Ovary (tissue), 3 donors: ENCODE measurements around the gene RAPGEF4.

Experiments
- EP300 ChIP-seq: sonication (generic); formaldehyde crosslinking; IDR thresholded peaks from one replicate; pipeline ENCODE4 v1.6.1; 2017; ENCODE audit warnings: antibody characterized with exemption
- TF ChIP-seq, protein P1 (sequence below), 3 donors: fragments of 450-650 bp in 2 of 3; fragments of 200-600 bp in 1 of 3; IDR thresholded peaks; one replicate each; pipeline versions ENCODE4 v1.5.1 to v1.8.0; 2016 to 2022; ENCODE audit warnings: antibody characterized with exemption in 3 of 3, mild to moderate bottlenecking in 1 of 3
- donor health status: DM: no; HTN: no; CAD: no.

DNA sequence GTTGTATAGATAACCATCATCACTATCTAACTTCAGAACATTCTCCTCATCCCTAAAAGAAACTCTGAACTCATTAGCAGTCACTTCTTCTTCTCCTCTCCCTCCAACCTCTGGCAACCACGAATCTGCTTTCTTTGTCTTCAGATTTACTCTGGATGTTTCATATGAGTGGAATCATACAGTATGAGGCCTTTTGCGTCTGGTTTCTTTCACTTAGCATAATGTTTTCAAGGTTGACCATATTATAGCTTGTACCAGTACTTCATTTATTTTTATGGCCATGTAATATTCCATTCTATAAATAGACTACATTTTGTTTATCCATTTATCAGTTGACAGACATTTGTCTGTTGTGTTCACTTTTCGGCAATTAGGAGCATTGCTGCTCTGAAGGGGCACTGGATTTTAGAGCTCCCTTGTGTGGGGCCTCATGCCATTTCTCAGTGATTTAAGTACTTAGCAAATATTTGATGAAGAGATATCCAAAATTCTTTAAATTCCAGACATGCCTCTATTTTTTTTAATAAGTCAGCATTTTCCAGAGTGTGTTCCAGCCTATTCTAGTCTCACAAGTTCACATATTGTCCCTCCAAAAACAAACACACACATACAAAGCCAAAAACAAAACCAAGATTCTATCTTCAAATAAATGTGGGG lies 317.5 kb downstream of the RAPGEF4 start:
- TF ChIP-seq, protein P1, sequence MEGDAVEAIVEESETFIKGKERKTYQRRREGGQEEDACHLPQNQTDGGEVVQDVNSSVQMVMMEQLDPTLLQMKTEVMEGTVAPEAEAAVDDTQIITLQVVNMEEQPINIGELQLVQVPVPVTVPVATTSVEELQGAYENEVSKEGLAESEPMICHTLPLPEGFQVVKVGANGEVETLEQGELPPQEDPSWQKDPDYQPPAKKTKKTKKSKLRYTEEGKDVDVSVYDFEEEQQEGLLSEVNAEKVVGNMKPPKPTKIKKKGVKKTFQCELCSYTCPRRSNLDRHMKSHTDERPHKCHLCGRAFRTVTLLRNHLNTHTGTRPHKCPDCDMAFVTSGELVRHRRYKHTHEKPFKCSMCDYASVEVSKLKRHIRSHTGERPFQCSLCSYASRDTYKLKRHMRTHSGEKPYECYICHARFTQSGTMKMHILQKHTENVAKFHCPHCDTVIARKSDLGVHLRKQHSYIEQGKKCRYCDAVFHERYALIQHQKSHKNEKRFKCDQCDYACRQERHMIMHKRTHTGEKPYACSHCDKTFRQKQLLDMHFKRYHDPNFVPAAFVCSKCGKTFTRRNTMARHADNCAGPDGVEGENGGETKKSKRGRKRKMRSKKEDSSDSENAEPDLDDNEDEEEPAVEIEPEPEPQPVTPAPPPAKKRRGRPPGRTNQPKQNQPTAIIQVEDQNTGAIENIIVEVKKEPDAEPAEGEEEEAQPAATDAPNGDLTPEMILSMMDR (IDR thresholded peaks at IDR 0.05) = no peak
- TF ChIP-seq EP300 = no peak
